Activated B cell treated with CpG ODN at 0.5 μM for 24 hours (primary cell): ENCODE results near the gene TTC9C. TPM values are rescaled to one million over a fixed set of nuclear protein-coding genes. Genes with fewer than 3 reads are reported as not detected.

ENCODE experiments used
- ATAC-seq: fragments of 200-7000 bp; cut with Tn5 transposase; one replicate; pipeline ENCODE4 v1.10.0; 2021; ENCODE audit warnings: low read depth, mild to moderate bottlenecking, moderate library complexity
- CTCF ChIA-PET: fragments of 350-600 bp; sonication (Branson Sonifier 250); formaldehyde crosslinking; loops from one replicate; lab custom pipeline; 2021; ENCODE audit warnings: antibody characterized with exemption; lab: Charles Lee
- POLR2A ChIA-PET: fragments of 350-600 bp; sonication (Branson Sonifier 250); formaldehyde crosslinking; loops from one replicate; lab custom pipeline; 2021; ENCODE audit warnings: antibody characterized with exemption; lab: Charles Lee
- DNase-seq: peaks from one replicate; pipeline ENCODE4 v3.0.0; 2022
- H3K27ac Mint-ChIP-seq: one replicate; pipeline ENCODE4 v1.8.0; 2020; ENCODE audit warnings: mixed read lengths
- H3K27me3 Mint-ChIP-seq: one replicate; pipeline ENCODE4 v1.8.0; 2021; ENCODE audit warnings: mixed read lengths
- H3K36me3 Mint-ChIP-seq: one replicate; pipeline ENCODE4 v1.8.0; 2021; ENCODE audit warnings: low read depth, mixed read lengths
- H3K4me1 Mint-ChIP-seq: one replicate; pipeline ENCODE4 v1.8.0; 2021; ENCODE audit warnings: mixed read lengths
- H3K4me3 Mint-ChIP-seq: one replicate; pipeline ENCODE4 v1.8.0; 2020; ENCODE audit warnings: mild to moderate bottlenecking, mixed read lengths
- H3K9me3 Mint-ChIP-seq: one replicate; pipeline ENCODE4 v1.8.0; 2020; ENCODE audit warnings: mixed read lengths
- CTCF ChIP-seq: fragments of 200-600 bp; IDR thresholded peaks from one replicate; pipeline ENCODE4 v1.8.0; 2022; ENCODE audit warnings: antibody characterized with exemption, mild to moderate bottlenecking
- intact Hi-C: fragments of 100-400 bp; cut with micrococcal nuclease; formaldehyde crosslinking; loops from one replicate; pipeline ENCODE4 v1.15.1; 2024
- total RNA-seq: library from RNA; stranded (reverse); gene quantifications from 2 replicates; pipeline ENCODE4 v1.2.3, GENCODE V29; 2022

TTC9C gene
- total RNA-seq, 1 donor from 2014 or later = 44.0 TPM

GRCh38 chr11:62715150-62716130, 12.8 kb upstream of the TTC9C start:
- no peak for DNase-seq
- H3K36me3 Mint-ChIP-seq = peaks cover 92% of the 10 kb centered on the region
- no peak for ATAC-seq

GRCh38 chr11:62716206-62716605, 12.1 kb upstream of the TTC9C start:
- H3K4me1 Mint-ChIP-seq = peaks cover 20% of the 10 kb centered on the region
- H3K36me3 Mint-ChIP-seq = peaks cover 92% of the 10 kb centered on the region
- POLR2A ChIA-PET = interaction anchor here (0.5 to 0.8 kb wide), 4 partner anchors 10 to 43 kb away, joined by 3 to 10 read pairs (median 4); partner anchors contain the start of genes HNRNPUL2 and TTC9C

More at GRCh38 chr11:62715150-62716130, 12.8 kb upstream of the TTC9C start:
- no peak overlapping the region for H3K27ac Mint-ChIP-seq
- no peaks in the 10 kb centered on the region for H3K27me3 Mint-ChIP-seq
- intact Hi-C loops = no loop called here
- POLR2A ChIA-PET = interaction anchor here (0.5 to 1.7 kb wide), 6 partner anchors 11 to 44 kb away, joined by 3 to 12 read pairs (median 4); partner anchors contain the start of genes HNRNPUL2, TTC9C and ZBTB3
- H3K4me3 Mint-ChIP-seq = no peak overlapping the region
- no peak for TF ChIP-seq CTCF
- CTCF ChIA-PET = no interaction called here
- peaks cover 17% of the 10 kb centered on the region for H3K4me1 Mint-ChIP-seq
- H3K9me3 Mint-ChIP-seq = no peaks in the 10 kb centered on the region

GRCh38 chr11:62716816-62717215, 11.5 kb upstream of the TTC9C start:
- no peaks in the 10 kb centered on the region for H3K9me3 Mint-ChIP-seq
- intact Hi-C loops = no loop called here
- DNase-seq (no peak), ATAC-seq (no peak)
- no peaks in the 10 kb centered on the region for H3K27me3 Mint-ChIP-seq
- no peak overlapping the region for H3K4me3 Mint-ChIP-seq
- TF ChIP-seq CTCF = no peak
- POLR2A ChIA-PET = interaction anchor here (1.8 kb wide), 1 partner anchor 10 kb away, joined by 6 read pairs; the partner anchor contains the start of gene HNRNPUL2
- H3K36me3 Mint-ChIP-seq = peaks cover 94% of the 10 kb centered on the region
- peaks cover 20% of the 10 kb centered on the region for H3K4me1 Mint-ChIP-seq
- H3K27ac Mint-ChIP-seq = no peak overlapping the region
- CTCF ChIA-PET = no interaction called here

More at GRCh38 chr11:62716206-62716605, 12.1 kb upstream of the TTC9C start:
- CTCF ChIA-PET = no interaction called here
- DNase-seq = no peak
- no peak for ATAC-seq
- Mint-ChIP-seq H3K27me3 (no peaks in the 10 kb centered on the region), H3K9me3 (no peaks in the 10 kb centered on the region), H3K4me3 (no peak overlapping the region), H3K27ac (no peak overlapping the region)
- TF ChIP-seq CTCF = no peak
- intact Hi-C loops = no loop called here

GRCh38 chr11:62719302-62719978, 8.8 kb upstream of the TTC9C start:
- H3K4me1 Mint-ChIP-seq = peaks cover 17% of the 10 kb centered on the region
- intact Hi-C loops = no loop called here
- CTCF ChIA-PET = no interaction called here

More at GRCh38 chr11:62719302-62719978, 8.8 kb upstream of the TTC9C start:
- no peak overlapping the region for H3K4me3 Mint-ChIP-seq
- no peak for DNase-seq
- no peaks in the 10 kb centered on the region for H3K9me3 Mint-ChIP-seq
- peaks cover 98% of the 10 kb centered on the region for H3K36me3 Mint-ChIP-seq
- no peak overlapping the region for H3K27ac Mint-ChIP-seq
- ATAC-seq = no peak
- TF ChIP-seq CTCF = no peak
- no peaks in the 10 kb centered on the region for H3K27me3 Mint-ChIP-seq
- POLR2A ChIA-PET = interaction anchor here (0.7 to 1.6 kb wide), 4 partner anchors 8 to 112 kb away, joined by 3 to 5 read pairs (median 4); partner anchors contain the start of genes GANAB, HNRNPUL2 and STX5
